ENCODE measurements around the gene PLAAT4. TPM values are rescaled to one million over a fixed set of nuclear protein-coding genes. Genes with fewer than 3 reads are reported as not detected.

The PLAAT4 gene, protein sequence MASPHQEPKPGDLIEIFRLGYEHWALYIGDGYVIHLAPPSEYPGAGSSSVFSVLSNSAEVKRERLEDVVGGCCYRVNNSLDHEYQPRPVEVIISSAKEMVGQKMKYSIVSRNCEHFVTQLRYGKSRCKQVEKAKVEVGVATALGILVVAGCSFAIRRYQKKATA
- total RNA-seq, result 10 to 100 TPM; 97.5 to 99.8 TPM

DNA sequence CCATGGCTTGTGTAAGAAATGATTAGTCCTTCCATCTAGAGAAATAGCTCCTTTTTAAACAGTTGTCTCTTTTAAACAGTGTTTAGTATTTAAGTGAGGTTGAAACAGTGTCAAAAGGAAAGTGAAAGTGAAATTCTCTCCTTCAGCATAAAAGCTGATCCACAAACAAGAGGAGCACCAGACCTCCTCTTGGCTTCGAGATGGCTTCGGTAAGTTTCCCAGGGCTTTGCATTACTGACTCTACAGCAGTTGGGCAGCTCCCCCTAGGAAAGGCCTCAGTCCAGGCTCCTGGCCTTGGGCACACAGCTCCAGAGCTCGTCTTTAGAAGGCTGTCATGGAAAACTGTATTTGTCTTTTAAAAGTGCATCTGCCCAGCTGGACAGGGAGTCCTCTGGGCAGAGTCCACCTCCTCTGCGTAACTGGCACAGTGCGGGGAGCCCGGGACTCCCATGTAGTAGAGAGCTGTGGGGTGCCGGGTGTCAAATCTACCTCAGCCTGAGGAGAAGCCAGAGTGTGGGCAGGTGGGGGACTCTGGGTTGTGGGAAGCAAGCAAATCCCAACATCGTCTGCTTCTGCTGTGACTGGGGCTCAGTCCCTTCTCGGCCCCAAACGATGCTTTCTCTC, at the start of gene PLAAT4:
Gene PLAAT4, plus strand, starts transcription at position 140 of the 624 bp plus-strand sequence. Its CDS starts 61 bp downstream, at position 201.
- Mint-ChIP-seq H3K36me3 (ENCODE audit: low read depth) (peaks cover 11% of the 10 kb centered on the region), H3K4me1 (ENCODE audit: low read depth) (peaks cover 70% of the 10 kb centered on the region), H3K27ac (peak within 1 kb of the TSS; percentile 92), H3K27me3 (ENCODE audit: low read depth) (no peaks in the 10 kb centered on the region), H3K9me3 (ENCODE audit: insufficient read depth) (no peaks in the 10 kb centered on the region), H3K4me3 (peak within 1 kb of the TSS; percentile 84)
- ATAC-seq, result peak; percentile 71
- ChIA-PET CTCF (interaction anchor here (0.5 to 4.3 kb wide), 17 partner anchors 8 to 447 kb away, joined by 3 to 32 read pairs (median 4); partner anchors contain the start of gene PLAAT2), POLR2A (interaction anchor here (0.5 to 6.2 kb wide), 10 partner anchors 9 to 696 kb away, joined by 3 to 106 read pairs (median 6); partner anchors contain the start of genes LGALS12 and PLAAT2)
- DNase-seq, result peak; percentile 48

DNA sequence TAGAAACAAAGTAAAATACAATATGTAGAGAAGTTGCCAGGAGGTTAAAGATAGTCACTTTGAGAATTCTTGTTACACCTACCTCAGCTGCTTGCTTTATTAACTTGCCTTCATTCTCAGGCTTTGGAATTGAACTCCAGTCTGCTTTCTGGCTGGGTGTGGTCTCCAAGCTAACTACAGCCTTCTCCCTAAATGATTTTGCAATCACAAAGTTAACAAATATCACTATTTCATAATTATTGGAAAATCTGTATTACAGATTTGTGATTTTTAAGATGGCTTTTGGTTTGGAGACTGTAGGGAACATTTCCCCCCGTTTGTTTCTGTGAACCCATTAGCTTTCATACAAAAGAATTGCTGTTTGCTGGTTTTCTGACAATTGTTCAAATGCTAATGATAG, 47.8 kb upstream of the PLAAT4 start:
- POLR2A ChIA-PET, result no interaction called here
- Mint-ChIP-seq H3K9me3 (ENCODE audit: insufficient read depth) (peaks cover 8% of the 10 kb centered on the region), H3K27me3 (ENCODE audit: low read depth) (peaks cover 72% of the 10 kb centered on the region), H3K4me1 (ENCODE audit: low read depth) (peaks cover 12% of the 10 kb centered on the region), H3K4me3 (no peak overlapping the region), H3K36me3 (ENCODE audit: low read depth) (peaks cover 5% of the 10 kb centered on the region), H3K27ac (no peak overlapping the region)
- ATAC-seq (no peak), DNase-seq (no peak)
- CTCF ChIA-PET, result interaction anchor here (0.9 to 3.9 kb wide), 2 partner anchors 10 to 150 kb away, joined by 4 to 29 read pairs; no protein-coding TSS in a partner anchor

DNA sequence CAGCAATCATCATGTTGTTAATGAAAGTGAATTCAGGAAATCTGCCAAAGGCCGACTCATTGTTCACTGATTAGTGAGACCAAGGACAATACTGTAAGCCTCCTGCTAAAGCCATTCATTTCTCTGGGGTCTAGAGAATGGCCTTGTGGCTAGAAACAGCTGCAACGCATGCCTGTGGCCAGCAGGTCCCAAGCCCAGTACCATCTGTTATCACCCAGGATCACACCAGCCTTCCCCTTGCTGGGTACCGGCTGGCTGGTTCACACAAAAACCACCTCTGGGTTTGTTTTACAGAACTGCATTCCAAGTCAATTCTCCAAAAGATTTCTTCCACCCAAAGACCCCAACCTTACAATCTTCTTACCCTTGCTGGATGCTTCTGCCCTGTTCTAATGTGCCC, 46.7 kb upstream of the PLAAT4 start:
- Mint-ChIP-seq H3K4me3 (no peak overlapping the region), H3K36me3 (ENCODE audit: low read depth) (peaks cover 5% of the 10 kb centered on the region), H3K4me1 (ENCODE audit: low read depth) (peaks cover 12% of the 10 kb centered on the region), H3K27ac (no peak overlapping the region), H3K27me3 (ENCODE audit: low read depth) (peaks cover 64% of the 10 kb centered on the region), H3K9me3 (ENCODE audit: insufficient read depth) (peaks cover 8% of the 10 kb centered on the region)
- DNase-seq (no peak), ATAC-seq (no peak)
- ChIA-PET CTCF (interaction anchor here (0.9 to 3.9 kb wide), 4 partner anchors 11 to 149 kb away, joined by 3 to 29 read pairs (median 4); no protein-coding TSS in a partner anchor), POLR2A (no interaction called here)

GRCh38 chr11:63490551-63491239, 45.9 kb upstream of the PLAAT4 start, which contains the start of gene PLAAT5:
PLAAT5 (minus strand) TSS chr11:63491167; CDS start chr11:63491034, 133 bp downstream.
- H3K27ac Mint-ChIP-seq, result no peak within 1 kb of the TSS
- H3K36me3 Mint-ChIP-seq (ENCODE audit: low read depth), result peaks cover 2% of the 10 kb centered on the region
- ATAC-seq (peak; percentile 78), DNase-seq (no peak)
- peaks cover 62% of the 10 kb centered on the region for H3K27me3 Mint-ChIP-seq (ENCODE audit: low read depth)
- peaks cover 5% of the 10 kb centered on the region for H3K9me3 Mint-ChIP-seq (ENCODE audit: insufficient read depth)
- H3K4me3 Mint-ChIP-seq, result peak within 1 kb of the TSS; percentile 74
- CTCF ChIA-PET, result interaction anchor here (0.7 to 3.9 kb wide), 5 partner anchors 12 to 37 kb away, joined by 3 to 29 read pairs (median 3); no protein-coding TSS in a partner anchor
- POLR2A ChIA-PET, result no interaction called here
- H3K4me1 Mint-ChIP-seq (ENCODE audit: low read depth), result peaks cover 12% of the 10 kb centered on the region

- no peak overlapping the region for H3K27ac Mint-ChIP-seq
- peaks cover 2% of the 10 kb centered on the region for H3K36me3 Mint-ChIP-seq (ENCODE audit: low read depth)
- H3K9me3 Mint-ChIP-seq (ENCODE audit: insufficient read depth), result no peaks in the 10 kb centered on the region
- ChIA-PET CTCF (interaction anchor here (0.7 to 3.9 kb wide), 3 partner anchors 12 to 33 kb away, joined by 3 to 29 read pairs (median 4); no protein-coding TSS in a partner anchor), POLR2A (interaction anchor here (0.8 to 0.9 kb wide), 2 partner anchors 45 to 138 kb away, joined by 3 to 4 read pairs; partner anchors contain the start of gene PLAAT4)
- DNase-seq (no peak), ATAC-seq (peak; percentile 30)
- peak overlapping the region; percentile 74 for H3K4me3 Mint-ChIP-seq
- H3K4me1 Mint-ChIP-seq (ENCODE audit: low read depth), result peaks cover 12% of the 10 kb centered on the region
- peaks cover 59% of the 10 kb centered on the region for H3K27me3 Mint-ChIP-seq (ENCODE audit: low read depth)
Measured at GRCh38 chr11:63491240-63491587, 45.4 kb upstream of the PLAAT4 start.

- Mint-ChIP-seq H3K36me3 (ENCODE audit: low read depth) (peaks cover 2% of the 10 kb centered on the region), H3K27me3 (ENCODE audit: low read depth) (peaks cover 58% of the 10 kb centered on the region), H3K4me3 (peak overlapping the region; percentile 38), H3K4me1 (ENCODE audit: low read depth) (peaks cover 12% of the 10 kb centered on the region), H3K27ac (no peak overlapping the region), H3K9me3 (ENCODE audit: insufficient read depth) (no peaks in the 10 kb centered on the region)
- ATAC-seq, result no peak
- ChIA-PET POLR2A (interaction anchor here (0.8 to 0.9 kb wide), 2 partner anchors 45 to 137 kb away, joined by 3 to 4 read pairs; partner anchors contain the start of gene PLAAT4), CTCF (interaction anchor here (0.7 to 3.9 kb wide), 3 partner anchors 13 to 33 kb away, joined by 3 to 29 read pairs (median 4); no protein-coding TSS in a partner anchor)
- DNase-seq, result no peak
Measured at GRCh38 chr11:63491636-63492372, 44.8 kb upstream of the PLAAT4 start.

- no peak overlapping the region for H3K4me3 Mint-ChIP-seq
- H3K27ac Mint-ChIP-seq, result no peak overlapping the region
- ChIA-PET CTCF (interaction anchor here (3.9 kb wide), 1 partner anchor 14 kb away, joined by 29 read pairs; no protein-coding TSS in a partner anchor), POLR2A (no interaction called here)
- ATAC-seq, result no peak
- H3K27me3 Mint-ChIP-seq (ENCODE audit: low read depth), result peaks cover 64% of the 10 kb centered on the region
- peaks cover 12% of the 10 kb centered on the region for H3K4me1 Mint-ChIP-seq (ENCODE audit: low read depth)
- no peak for DNase-seq
- no peaks in the 10 kb centered on the region for H3K9me3 Mint-ChIP-seq (ENCODE audit: insufficient read depth)
- H3K36me3 Mint-ChIP-seq (ENCODE audit: low read depth), result peaks cover 2% of the 10 kb centered on the region
Measured at GRCh38 chr11:63492441-63492840, 44.2 kb upstream of the PLAAT4 start.

- H3K4me1 Mint-ChIP-seq (ENCODE audit: low read depth), result peaks cover 12% of the 10 kb centered on the region
- ATAC-seq (no peak), DNase-seq (no peak)
- ChIA-PET POLR2A (no interaction called here), CTCF (interaction anchor here (0.5 to 1.0 kb wide), 2 partner anchors 15 to 168 kb away, joined by 3 read pairs; no protein-coding TSS in a partner anchor)
- H3K4me3 Mint-ChIP-seq, result no peak overlapping the region
- H3K36me3 Mint-ChIP-seq (ENCODE audit: low read depth), result peaks cover 2% of the 10 kb centered on the region
- H3K27ac Mint-ChIP-seq, result no peak overlapping the region
- H3K27me3 Mint-ChIP-seq (ENCODE audit: low read depth), result peaks cover 60% of the 10 kb centered on the region
- no peaks in the 10 kb centered on the region for H3K9me3 Mint-ChIP-seq (ENCODE audit: insufficient read depth)
Measured at GRCh38 chr11:63493127-63493526, 43.5 kb upstream of the PLAAT4 start.

DNA sequence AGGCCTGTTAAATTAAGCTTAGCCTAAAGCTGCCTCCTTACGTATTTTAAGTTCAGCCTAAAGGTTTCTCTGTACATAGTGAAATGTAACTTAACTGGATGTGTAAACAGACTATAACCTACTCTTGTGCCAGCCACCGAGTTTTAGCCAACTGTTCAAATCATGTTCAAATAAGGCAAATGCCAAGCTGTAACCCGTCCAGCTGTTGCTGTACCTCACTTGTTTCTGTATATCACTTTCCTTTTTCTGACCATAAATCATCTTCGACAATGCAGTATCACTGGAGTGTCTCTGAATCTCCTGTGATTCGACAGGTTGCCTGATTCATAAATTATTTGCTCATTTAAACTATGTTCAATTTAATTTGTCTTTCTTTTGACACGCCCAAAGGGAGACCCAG, 41.6 kb upstream of the PLAAT4 start:
- H3K36me3 Mint-ChIP-seq (ENCODE audit: low read depth), result peaks cover 2% of the 10 kb centered on the region
- peaks cover 8% of the 10 kb centered on the region for H3K9me3 Mint-ChIP-seq (ENCODE audit: insufficient read depth)
- POLR2A ChIA-PET, result no interaction called here
- DNase-seq (no peak), ATAC-seq (no peak)
- no peak overlapping the region for H3K4me3 Mint-ChIP-seq
- H3K27ac Mint-ChIP-seq, result no peak overlapping the region
- peaks cover 12% of the 10 kb centered on the region for H3K4me1 Mint-ChIP-seq (ENCODE audit: low read depth)
- CTCF ChIA-PET, result interaction anchor here (2.1 kb wide), 1 partner anchor 16 kb away, joined by 8 read pairs; no protein-coding TSS in a partner anchor
- H3K27me3 Mint-ChIP-seq (ENCODE audit: low read depth), result peaks cover 50% of the 10 kb centered on the region

DNA sequence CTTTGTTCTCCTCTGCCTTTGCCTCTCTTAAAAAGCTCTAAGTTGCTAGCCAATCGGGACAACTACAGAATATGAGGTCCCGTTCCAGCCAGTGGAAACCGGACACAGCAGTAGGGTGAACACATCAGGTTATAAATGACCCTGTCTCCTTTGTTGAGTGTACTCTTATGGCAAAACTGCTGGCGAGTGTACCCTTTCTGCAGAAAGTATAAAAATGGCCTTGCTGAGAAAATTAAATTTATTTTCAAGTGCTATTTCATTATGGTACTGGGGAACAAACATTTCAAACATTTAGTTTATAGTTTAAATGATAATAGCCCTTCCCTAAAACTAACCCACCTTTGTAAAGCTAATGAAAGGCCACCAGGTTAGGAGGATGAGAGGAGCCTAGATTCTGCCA, 36.7 kb upstream of the PLAAT4 start:
- POLR2A ChIA-PET, result no interaction called here
- Mint-ChIP-seq H3K36me3 (ENCODE audit: low read depth) (peaks cover 8% of the 10 kb centered on the region), H3K27ac (no peak overlapping the region), H3K4me3 (no peak overlapping the region), H3K27me3 (ENCODE audit: low read depth) (peaks cover 20% of the 10 kb centered on the region), H3K4me1 (ENCODE audit: low read depth) (peaks cover 16% of the 10 kb centered on the region), H3K9me3 (ENCODE audit: insufficient read depth) (peaks cover 18% of the 10 kb centered on the region)
- CTCF ChIA-PET, result no interaction called here
- no peak for DNase-seq
- no peak for ATAC-seq

GRCh38 chr11:63501236-63501635, 35.4 kb upstream of the PLAAT4 start:
- no peak for ATAC-seq
- Mint-ChIP-seq H3K4me1 (ENCODE audit: low read depth) (peaks cover 23% of the 10 kb centered on the region), H3K27me3 (ENCODE audit: low read depth) (peaks cover 13% of the 10 kb centered on the region), H3K4me3 (no peak overlapping the region), H3K36me3 (ENCODE audit: low read depth) (peaks cover 8% of the 10 kb centered on the region), H3K9me3 (ENCODE audit: insufficient read depth) (peaks cover 18% of the 10 kb centered on the region), H3K27ac (no peak overlapping the region)
- DNase-seq, result no peak
- POLR2A ChIA-PET, result no interaction called here
- CTCF ChIA-PET, result no interaction called here

Data from activated CD8-positive, alpha-beta T cell treated with anti-CD3 and anti-CD28 coated beads, Interleukin-2, amount 10 ng/mL, durations not matched to agents 7 days and 5 days (primary cell).